Neural progenitor cell (in vitro differentiated cells): ENCODE data around the gene RAI1.

Experiments used
- CTCF ChIP-seq: fragments of 200-600 bp; sonication (generic); IDR thresholded peaks from 2 replicates; pipeline ENCODE4 v1.5.1; 2017; ENCODE audit warnings: antibody characterized with exemption, mild to moderate bottlenecking
- EZH2phosphoT487 ChIP-seq: fragments of 200-600 bp; sonication (generic); IDR thresholded peaks from 2 replicates; pipeline ENCODE4 v1.6.1; 2017; ENCODE audit warnings: antibody characterized with exemption

GRCh38 chr17:17766077-17766743 is 85.0 kb downstream of the RAI1 start:
- no peak for TF ChIP-seq CTCF
- TF ChIP-seq EZH2phosphoT487: no peak
